G401 (cell line): ENCODE data around the gene NIPAL1. TPM values are rescaled to one million over a fixed set of nuclear protein-coding genes. Genes with fewer than 3 reads are reported as not detected.
"Not testable (repeated sequence)": the region's sequence is repeated elsewhere in the genome, so short reads cannot be mapped to it uniquely, and the experiment has no call there.

ENCODE experiments used
- DNase-seq: peaks from one replicate; pipeline ENCODE4 v3.0.0-alpha.2; 2015; ENCODE audit warnings: low spot score
- in situ Hi-C: cut with HindIII; loops from 2 replicates; pipeline ENCODE4 v1.10.0; 2016; ENCODE audit warnings: low sequenced_read_pairs, mixed read lengths
- total RNA-seq: library from RNA; depleted of rRNA; stranded (reverse); fragments of >200 nt; shearing (Covaris generic); gene quantifications from 2 replicates; pipeline ENCODE4 v1.2.3, GENCODE V29; 2014; rRNA removed

The NIPAL1 gene
- total RNA-seq: 0.14 and 0.31 TPM in 2 replicates

- peak; percentile 57 for DNase-seq
- in situ Hi-C loops: no loop called here
Observed at GRCh38 chr4:48016141-48017107, at the start of gene NIPAL1, which contains the start of gene CNGA1. Gene NIPAL1, plus strand, starts transcription at chr4:48016772. Its CDS starts 68 bp downstream, at chr4:48016840. Gene CNGA1, minus strand, starts transcription at chr4:48016681. Its CDS starts 63,992 bp downstream, at chr4:47952689.

GRCh38 chr4:47968847-47969246 is 47.7 kb upstream of the NIPAL1 start:
- in situ Hi-C loops: no loop called here

GRCh38 chr4:47972181-47972580 is 44.4 kb upstream of the NIPAL1 start:
- no peak for DNase-seq
- in situ Hi-C loops: no loop called here

More at GRCh38 chr4:47968847-47969246, 47.7 kb upstream of the NIPAL1 start:
- no peak for DNase-seq

- DNase-seq: no peak
- in situ Hi-C loops: no loop called here
Observed at GRCh38 chr4:47972721-47973120, 43.9 kb upstream of the NIPAL1 start.

GRCh38 chr4:47974566-47974965 is 42.0 kb upstream of the NIPAL1 start:
- in situ Hi-C loops: no loop called here
- no peak for DNase-seq

GRCh38 chr4:47990145-47990544 is 26.4 kb upstream of the NIPAL1 start:
- in situ Hi-C loops: no loop called here
- no peak for DNase-seq

- DNase-seq, in situ Hi-C loops: not testable (repeated sequence)
Observed at GRCh38 chr4:47992475-47992874, 24.1 kb upstream of the NIPAL1 start.

GRCh38 chr4:47996021-47996420 is 20.6 kb upstream of the NIPAL1 start:
- no peak for DNase-seq
- in situ Hi-C loops: no loop called here

GRCh38 chr4:48002267-48002666 is 14.3 kb upstream of the NIPAL1 start:
- no peak for DNase-seq
- in situ Hi-C loops: no loop called here

GRCh38 chr4:48003568-48003967 is 13.0 kb upstream of the NIPAL1 start:
- DNase-seq, in situ Hi-C loops: not testable (repeated sequence)

- in situ Hi-C loops: no loop called here
Observed at GRCh38 chr4:48005781-48006180, 10.8 kb upstream of the NIPAL1 start.

GRCh38 chr4:48008021-48008596 is 8.5 kb upstream of the NIPAL1 start:
- DNase-seq: no peak
- in situ Hi-C loops: no loop called here

More at GRCh38 chr4:48005781-48006180, 10.8 kb upstream of the NIPAL1 start:
- no peak for DNase-seq

- in situ Hi-C loops: not testable (repeated sequence)
Observed at GRCh38 chr4:48010906-48011305, 5.7 kb upstream of the NIPAL1 start.

GRCh38 chr4:48011722-48012121 is 4.8 kb upstream of the NIPAL1 start:
- DNase-seq: no peak
- in situ Hi-C loops: no loop called here

More at GRCh38 chr4:48010906-48011305, 5.7 kb upstream of the NIPAL1 start:
- DNase-seq: not testable (repeated sequence)

- DNase-seq: no peak
- in situ Hi-C loops: no loop called here
Observed at GRCh38 chr4:48012824-48013223, 3.7 kb upstream of the NIPAL1 start.

GRCh38 chr4:48015216-48015615 is 1.4 kb upstream of the NIPAL1 start:
- DNase-seq: no peak
- in situ Hi-C loops: no loop called here

GRCh38 chr4:48015678-48016077 is 894 bp upstream of the NIPAL1 start:
- no peak for DNase-seq
- in situ Hi-C loops: no loop called here

- DNase-seq: peak; percentile 29
- in situ Hi-C loops: no loop called here
Observed at GRCh38 chr4:48017108-48017571, 568 bp downstream of the NIPAL1 start.

- in situ Hi-C loops: no loop called here
- DNase-seq: no peak
Observed at GRCh38 chr4:48018112-48018511, 1.5 kb downstream of the NIPAL1 start.

- in situ Hi-C loops: no loop called here
- no peak for DNase-seq
Observed at GRCh38 chr4:48021100-48021499, 4.5 kb downstream of the NIPAL1 start.
